HTERT RPE-1 (cell line): ENCODE data around the gene MAGEA4.

Source experiments
- in situ Hi-C: fragments of 300-500 bp; cut with MboI; formaldehyde crosslinking; loops from 4 replicates; pipeline ENCODE4 v1.14.3; 2020; ENCODE audit warnings: low sequenced_read_pairs

Gene MAGEA4

DNA sequence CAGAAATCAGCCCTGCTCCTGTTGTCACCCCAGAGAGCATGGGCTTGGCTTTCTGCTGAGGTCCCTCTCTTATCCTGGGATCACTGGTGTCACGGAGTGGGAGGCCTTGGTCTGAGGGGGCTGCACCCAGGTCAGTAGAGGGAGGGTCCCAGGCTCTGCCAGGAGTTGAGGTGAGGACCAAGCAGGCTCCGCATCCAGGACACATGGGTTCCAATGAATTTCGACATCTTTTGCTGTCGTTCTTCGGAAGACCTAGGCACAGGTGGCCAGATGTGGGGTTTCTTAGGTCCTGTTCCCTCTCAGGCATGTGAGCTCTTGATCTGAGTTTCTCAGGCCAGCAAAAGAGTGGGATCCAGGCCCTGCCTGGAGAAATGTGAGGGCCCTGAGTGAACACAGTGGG is 10.0 kb downstream of the MAGEA4 start:
- in situ Hi-C loops = no loop called here

DNA sequence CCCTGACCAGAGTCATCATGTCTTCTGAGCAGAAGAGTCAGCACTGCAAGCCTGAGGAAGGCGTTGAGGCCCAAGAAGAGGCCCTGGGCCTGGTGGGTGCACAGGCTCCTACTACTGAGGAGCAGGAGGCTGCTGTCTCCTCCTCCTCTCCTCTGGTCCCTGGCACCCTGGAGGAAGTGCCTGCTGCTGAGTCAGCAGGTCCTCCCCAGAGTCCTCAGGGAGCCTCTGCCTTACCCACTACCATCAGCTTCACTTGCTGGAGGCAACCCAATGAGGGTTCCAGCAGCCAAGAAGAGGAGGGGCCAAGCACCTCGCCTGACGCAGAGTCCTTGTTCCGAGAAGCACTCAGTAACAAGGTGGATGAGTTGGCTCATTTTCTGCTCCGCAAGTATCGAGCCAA is 11.0 kb downstream of the MAGEA4 start:
- in situ Hi-C loops = no loop called here

GRCh38 chrX:151929126-151929525 is 16.4 kb downstream of the MAGEA4 start:
- in situ Hi-C loops = no loop called here

- in situ Hi-C loops = no loop called here
Observed at GRCh38 chrX:151935358-151935757, 22.7 kb downstream of the MAGEA4 start.

DNA sequence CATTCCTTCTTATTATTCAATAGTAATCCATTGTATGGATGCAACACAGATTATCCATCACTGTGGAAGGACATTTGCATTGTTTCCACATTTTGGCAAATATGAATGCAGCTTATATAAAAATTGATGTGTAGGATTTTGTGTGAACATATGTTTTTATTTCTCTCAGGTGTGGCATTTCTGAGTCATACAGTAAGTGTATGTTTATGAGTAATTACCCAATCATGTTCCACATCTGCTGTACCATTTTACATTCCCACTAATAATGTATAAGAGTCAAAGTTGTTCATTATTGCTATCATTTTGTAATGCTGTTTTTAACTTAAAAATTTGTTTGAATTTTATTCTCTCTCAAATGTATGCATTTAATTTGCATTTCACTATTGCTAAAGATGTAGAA is 25.5 kb downstream of the MAGEA4 start:
- in situ Hi-C loops = no loop called here

- in situ Hi-C loops = no loop called here
Observed at GRCh38 chrX:151954730-151955129, 42.0 kb downstream of the MAGEA4 start.

GRCh38 chrX:151958101-151958500 is 45.4 kb downstream of the MAGEA4 start:
- in situ Hi-C loops = no loop called here

GRCh38 chrX:151962034-151962433 is 49.3 kb downstream of the MAGEA4 start:
- in situ Hi-C loops = no loop called here

DNA sequence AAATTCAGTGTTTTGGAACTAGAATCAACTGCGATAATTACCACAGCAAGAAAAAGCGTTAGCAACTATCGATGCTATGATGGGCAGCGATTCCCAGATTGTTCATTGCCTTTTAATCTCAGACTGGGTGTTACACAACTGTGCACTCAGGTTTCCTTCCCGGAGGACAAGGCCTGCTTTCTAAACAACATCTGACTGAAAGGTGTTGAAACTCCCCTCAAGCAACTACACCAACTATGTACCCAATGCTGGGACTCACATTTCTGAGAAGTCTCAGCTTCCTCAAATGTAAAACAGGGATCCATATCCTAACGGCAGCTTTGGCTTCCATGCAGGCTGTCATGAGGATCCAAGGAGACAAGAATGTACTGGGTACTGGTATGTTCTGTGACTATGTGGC is 53.5 kb downstream of the MAGEA4 start:
- in situ Hi-C loops = no loop called here

DNA sequence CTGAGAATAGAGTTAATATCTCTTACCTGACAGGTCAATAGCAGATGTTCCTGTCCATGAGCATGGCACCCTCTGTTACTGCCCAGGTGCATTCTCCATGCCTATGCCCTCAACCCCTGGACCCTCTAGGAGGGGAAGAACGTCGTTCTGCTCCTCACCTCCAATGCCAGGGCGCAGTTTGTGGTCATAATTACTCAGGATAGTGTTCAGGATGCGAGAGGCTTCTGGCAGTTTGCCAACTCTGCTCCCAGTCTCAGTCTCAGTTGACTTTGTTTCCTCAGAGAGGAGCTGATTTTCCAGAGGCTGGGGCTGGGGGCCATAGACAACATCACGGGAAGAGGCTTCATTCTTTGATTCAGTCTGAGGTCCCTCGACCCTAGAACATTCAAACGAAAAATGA is 57.3 kb downstream of the MAGEA4 start:
- in situ Hi-C loops = no loop called here

- in situ Hi-C loops = no loop called here
Observed at GRCh38 chrX:151970661-151971060, 58.0 kb downstream of the MAGEA4 start.

DNA sequence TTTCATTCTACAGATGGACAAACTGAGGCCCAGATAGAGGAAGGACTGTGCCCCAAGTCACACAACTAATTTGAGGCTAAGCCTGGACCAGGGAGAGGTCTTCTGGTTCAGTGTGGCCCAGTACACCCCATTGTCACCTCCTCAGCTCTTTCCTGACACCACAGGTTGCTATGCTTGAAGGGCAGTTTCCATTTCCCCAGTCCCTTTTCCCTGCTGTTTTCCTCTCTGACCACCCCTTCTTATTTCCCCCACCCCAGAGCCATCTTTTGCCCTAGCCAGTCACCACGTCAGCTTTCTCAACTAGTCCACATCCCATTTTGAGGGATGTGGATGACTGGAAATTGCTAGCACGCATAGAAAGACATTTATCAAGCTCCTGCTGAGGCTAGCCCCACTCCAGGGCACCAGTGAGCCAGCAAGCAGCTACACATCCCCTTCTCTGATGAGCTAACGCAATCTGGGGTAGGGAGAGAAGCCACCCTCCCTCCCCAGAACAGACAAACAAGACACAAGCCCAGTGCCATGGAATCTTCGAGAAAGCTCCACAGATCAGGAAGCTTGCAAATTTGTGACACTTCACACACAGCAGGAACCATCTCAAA is 60.5 kb downstream of the MAGEA4 start:
- in situ Hi-C loops = no loop called here

DNA sequence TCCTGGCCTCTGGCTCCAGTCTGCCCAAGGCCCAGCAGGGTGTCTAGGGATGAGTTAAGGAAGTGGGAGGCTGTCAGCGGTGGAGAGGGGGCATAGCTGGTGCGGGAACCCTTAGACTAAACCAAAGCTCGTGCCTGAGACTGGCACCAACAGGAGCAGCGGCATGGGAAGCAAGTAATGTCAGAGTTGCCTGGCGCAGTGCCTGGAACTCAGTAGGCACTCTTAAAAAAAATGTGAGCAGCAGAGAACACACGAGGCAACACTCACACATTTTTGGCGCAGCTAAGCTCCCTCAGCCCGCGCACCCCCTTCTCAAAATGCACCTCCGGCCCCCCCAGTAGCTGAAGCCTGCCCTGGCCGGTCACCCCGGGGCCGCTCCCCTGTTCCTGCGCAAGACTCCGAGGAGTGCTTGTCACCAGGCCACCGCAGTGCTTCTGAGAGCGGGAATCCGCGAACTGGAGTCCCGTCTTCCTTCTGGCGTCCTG is 61.2 kb downstream of the MAGEA4 start:
- in situ Hi-C loops = no loop called here
